NCI-H1092 treated with DMSO at 0.1 percent for 48 hours (cell line): ENCODE data around the gene COL16A1.

ENCODE experiments used
- DNase-seq: peaks from one replicate; lab custom pipeline; 2025; lab: John Stamatoyannopoulos, UW

COL16A1 gene

GRCh38 chr1:31687601-31688000 lies 16.2 kb downstream of the COL16A1 start:
- no peak for DNase-seq

GRCh38 chr1:31685795-31686194 lies 18.0 kb downstream of the COL16A1 start:
- DNase-seq, result no peak

- DNase-seq, result no peak
Measured at GRCh38 chr1:31683997-31684396, 19.8 kb downstream of the COL16A1 start.

DNA sequence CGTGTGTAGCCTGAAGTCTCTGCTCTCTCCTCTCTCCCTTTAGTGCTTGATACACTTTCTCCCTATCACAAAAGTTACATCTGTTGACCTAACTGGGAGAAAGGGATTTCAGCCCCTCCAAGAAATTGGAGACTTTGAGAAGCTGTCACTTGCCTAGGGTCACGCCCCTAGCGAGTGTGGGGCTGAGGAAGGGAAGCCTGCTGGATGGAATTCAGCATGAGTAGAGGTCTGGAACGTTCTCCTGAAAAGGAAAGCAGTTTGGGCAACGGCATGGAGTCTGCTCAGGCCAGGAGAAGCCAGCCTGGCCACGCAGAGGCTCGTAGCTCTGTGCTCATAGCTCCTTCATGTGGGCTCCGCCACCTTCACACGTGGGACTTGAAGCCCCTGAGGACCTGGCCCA lies 22.4 kb downstream of the COL16A1 start:
- DNase-seq, result no peak

DNA sequence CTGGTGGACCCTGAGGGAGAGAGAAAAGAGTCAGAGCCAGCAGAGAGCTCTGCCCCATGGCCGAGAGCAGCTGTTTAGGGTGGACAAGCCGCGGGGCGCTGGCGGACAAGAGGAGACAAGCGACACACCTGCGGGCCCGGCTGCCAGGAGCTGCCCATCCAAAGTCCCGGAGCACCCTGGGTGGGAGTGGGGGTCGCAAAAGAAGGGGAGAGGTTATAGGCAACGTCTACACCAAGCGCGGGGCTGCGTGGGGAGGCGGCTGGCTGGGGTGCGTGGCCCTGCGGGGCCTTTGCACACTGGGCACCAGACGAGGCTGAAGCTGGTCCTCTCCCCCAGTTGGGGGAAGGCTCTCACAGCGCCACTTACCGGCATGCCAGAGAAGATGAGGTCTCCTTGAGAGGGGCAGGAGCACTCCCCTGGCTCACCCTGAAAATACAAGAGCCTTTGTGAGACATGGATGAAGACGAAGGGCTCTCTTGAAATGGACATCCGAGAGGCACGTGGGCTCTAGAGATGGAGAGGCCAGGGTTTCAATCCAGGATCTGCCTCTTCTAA lies 24.1 kb downstream of the COL16A1 start:
- DNase-seq, result no peak

DNA sequence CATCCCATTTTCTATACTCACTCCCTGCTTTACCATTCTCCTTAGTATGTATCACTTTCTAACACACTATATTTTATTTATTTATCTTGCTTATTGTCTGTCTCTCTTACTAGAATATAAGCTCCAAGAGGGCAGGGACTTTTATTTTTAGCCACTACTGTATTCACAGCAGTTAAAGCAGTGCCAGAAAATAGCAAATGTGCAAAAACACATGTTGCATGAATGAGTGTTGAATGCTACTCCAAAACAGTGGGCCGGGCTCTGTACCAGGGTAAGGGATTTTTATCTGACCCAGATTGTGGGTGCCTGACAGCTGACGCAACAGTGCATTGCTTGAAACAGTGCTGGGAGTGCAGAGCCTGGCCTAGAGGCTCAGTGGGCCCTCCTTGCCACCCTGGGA lies 24.7 kb downstream of the COL16A1 start:
- no peak for DNase-seq

DNA sequence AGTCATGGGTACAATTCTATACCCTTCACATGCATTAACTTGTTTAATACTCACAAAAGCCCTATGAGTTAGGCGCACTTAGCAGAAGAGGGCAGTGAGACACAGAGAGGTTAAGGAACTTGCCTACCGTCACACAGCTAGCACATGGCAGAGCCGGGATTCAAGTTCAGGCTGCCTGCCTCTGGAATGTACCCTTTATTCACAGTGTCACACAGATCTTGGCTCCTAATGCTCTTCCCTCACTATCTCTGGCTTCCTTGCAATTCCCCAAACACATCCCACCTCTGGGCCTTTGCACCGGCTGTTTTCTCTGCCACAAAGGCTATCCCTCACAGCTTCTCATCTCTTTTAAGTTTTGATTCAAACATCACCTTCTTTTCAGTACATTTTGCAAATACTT lies 25.1 kb downstream of the COL16A1 start:
- no peak for DNase-seq

- no peak for DNase-seq
Measured at GRCh38 chr1:31677949-31678348, 25.9 kb downstream of the COL16A1 start.

- no peak for DNase-seq
Measured at GRCh38 chr1:31677401-31677800, 26.4 kb downstream of the COL16A1 start.

DNA sequence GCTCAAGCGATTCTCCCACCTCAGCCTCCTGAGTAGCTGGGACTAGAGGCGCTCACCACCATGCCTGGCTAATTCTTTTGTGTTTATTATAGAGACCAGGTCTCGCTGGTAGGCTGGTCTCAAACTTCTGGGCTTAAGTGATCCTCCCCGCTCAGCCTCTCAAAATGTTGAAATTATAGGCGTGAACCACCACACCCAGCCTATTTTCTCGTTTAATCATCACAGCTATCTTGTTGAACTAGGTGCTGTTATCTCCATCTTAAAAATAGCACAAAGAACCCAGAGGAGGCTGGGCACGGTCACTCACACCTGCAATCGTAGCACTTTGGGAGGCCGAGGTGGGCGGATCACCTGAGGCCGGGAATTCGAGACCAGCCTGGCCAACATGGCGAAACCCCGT lies 28.1 kb downstream of the COL16A1 start:
- no peak for DNase-seq

GRCh38 chr1:31675161-31675560 lies 28.7 kb downstream of the COL16A1 start:
- DNase-seq, result no peak

GRCh38 chr1:31674626-31675025 lies 29.2 kb downstream of the COL16A1 start:
- DNase-seq, result no peak

GRCh38 chr1:31673433-31673832 lies 30.4 kb downstream of the COL16A1 start:
- no peak for DNase-seq

- DNase-seq, result no peak
Measured at GRCh38 chr1:31672986-31673385, 30.8 kb downstream of the COL16A1 start.

GRCh38 chr1:31671561-31672201 lies 32.1 kb downstream of the COL16A1 start:
- DNase-seq, result no peak

GRCh38 chr1:31671147-31671546 lies 32.7 kb downstream of the COL16A1 start:
- no peak for DNase-seq

- no peak for DNase-seq
Measured at GRCh38 chr1:31670593-31670964, 33.2 kb downstream of the COL16A1 start.

GRCh38 chr1:31669786-31670592 lies 33.8 kb downstream of the COL16A1 start:
- DNase-seq, result peak; percentile 80

DNA sequence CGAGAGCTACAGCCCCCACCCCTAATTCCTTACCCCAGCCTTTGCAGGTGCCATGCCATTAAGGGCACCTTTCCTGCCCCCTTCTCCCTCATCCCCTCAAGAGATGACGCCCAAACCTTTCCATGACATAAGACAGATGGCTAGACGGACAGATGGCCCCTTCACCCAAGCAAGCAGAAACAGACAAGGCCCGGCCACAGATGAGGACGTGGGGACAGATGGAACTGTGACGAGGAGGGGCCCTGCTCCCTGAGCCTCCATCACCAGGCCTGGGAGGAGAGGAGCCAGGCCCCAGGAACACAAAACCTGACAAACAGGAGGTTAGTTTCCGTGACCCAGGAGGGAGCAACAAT lies 34.4 kb downstream of the COL16A1 start:
- DNase-seq, result no peak

DNA sequence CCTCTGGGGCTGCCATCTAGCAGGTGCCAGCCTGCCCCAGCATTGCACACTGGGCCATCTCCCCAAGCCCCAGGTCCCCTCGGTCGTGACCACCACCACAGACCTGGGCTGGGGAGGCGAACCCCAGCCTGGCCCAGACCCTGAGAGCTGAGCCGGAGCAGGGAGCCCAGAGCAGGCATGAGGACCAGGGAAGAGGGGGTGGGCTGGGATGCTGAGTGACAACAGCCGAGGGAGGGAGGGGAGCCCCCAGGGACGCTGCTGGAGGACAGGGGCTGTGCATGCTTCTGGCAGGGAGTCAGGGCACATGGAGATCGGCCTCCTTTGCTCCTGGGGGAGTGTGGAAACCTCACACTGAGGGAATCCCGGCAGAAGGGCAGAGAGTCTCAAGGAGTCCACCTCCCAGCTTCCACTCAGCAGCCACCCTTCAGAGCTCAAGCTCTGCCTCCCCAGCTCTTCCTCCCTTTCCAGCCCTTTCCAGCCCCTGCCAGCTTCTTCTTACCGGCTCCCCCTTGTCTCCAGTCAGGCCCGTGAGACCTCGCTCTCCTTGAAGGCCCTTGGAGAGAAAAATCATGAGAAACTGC lies 35.4 kb downstream of the COL16A1 start:
- no peak for DNase-seq

DNA sequence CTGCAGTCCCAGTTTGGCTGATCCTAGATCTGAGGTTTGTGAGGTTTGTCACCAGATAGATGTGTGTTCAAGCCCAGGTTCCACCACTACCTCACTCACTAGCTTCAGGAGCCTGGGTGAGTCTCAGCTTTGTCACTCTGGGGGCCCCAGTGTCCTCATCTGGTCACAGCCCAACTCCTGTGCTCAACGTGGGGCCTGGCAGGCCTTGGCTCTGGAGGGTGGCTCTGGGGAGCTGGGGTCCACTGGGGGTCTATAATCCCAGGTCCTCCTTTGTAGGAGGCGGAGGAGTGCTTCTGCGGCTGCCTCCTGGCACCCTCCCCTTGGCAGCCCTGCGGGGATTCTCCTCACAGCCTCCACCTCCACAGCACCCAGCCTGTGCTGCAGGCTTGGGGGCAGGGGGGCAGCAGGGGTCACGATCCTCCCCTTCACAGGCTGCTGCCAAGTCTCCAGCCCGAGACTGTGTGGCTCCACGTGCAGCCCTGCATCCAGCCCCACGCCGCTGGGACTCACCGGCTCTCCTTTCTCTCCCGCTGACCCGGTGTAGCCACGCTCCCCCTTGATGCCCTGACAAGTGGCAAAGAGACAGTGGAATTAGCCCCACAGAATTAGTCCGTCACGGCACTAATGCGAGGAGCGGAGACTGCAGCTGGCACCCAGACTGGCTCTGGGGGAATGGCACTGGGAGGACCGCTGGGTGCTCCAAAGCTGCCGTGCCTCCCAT lies 36.6 kb downstream of the COL16A1 start:
- no peak for DNase-seq

DNA sequence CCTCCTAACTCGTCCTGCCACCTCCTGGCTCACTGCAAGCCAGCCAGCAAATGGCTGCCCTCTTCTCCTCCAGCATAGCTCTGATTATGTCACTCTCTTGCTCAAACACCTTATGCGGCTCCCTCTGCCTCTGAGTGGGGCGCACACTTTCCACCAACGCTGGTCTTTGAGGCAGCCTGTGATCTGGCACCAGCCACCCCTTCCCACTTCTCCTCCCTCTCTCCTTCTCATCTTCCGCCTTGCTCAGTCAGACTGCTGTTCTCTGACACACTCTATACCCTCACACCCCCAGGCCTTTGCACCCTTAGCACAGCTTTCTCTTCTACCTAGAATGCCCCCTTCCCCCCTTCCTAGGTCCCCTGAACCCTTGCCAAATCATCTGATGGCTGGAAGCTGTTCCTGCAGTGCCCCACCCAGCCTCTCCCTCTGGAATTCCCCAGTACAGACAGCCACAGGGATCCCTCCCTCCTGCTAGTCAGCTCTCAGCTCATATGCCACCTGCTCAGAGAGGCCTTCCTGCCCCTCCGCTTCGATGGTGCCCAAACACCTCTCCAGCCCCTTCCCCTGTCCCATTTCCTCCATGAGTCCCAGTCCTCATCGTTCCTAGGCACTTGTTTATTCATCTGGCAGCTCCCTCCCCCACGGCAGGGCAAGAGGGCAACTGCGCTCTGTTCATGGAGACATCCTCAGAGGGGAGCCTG lies 37.4 kb downstream of the COL16A1 start:
- DNase-seq, result no peak
